Stimulated activated CD8-positive, alpha-beta memory T cell treated with anti-CD3 and anti-CD28 coated beads, Interleukin-2, amount 100 ng/mL, for 48 hours (primary cell): ENCODE measurements around the gene TLX3.
"Not testable (repeated sequence)": the region's sequence is repeated elsewhere in the genome, so short reads cannot be mapped to it uniquely, and the experiment has no call there.

ENCODE experiments used
- DNase-seq, 2 donors: peaks; one replicate each; pipeline ENCODE4 v3.0.0-alpha.2; 2020; ENCODE audit warnings: low read depth in 2 of 2

The TLX3 gene

DNA sequence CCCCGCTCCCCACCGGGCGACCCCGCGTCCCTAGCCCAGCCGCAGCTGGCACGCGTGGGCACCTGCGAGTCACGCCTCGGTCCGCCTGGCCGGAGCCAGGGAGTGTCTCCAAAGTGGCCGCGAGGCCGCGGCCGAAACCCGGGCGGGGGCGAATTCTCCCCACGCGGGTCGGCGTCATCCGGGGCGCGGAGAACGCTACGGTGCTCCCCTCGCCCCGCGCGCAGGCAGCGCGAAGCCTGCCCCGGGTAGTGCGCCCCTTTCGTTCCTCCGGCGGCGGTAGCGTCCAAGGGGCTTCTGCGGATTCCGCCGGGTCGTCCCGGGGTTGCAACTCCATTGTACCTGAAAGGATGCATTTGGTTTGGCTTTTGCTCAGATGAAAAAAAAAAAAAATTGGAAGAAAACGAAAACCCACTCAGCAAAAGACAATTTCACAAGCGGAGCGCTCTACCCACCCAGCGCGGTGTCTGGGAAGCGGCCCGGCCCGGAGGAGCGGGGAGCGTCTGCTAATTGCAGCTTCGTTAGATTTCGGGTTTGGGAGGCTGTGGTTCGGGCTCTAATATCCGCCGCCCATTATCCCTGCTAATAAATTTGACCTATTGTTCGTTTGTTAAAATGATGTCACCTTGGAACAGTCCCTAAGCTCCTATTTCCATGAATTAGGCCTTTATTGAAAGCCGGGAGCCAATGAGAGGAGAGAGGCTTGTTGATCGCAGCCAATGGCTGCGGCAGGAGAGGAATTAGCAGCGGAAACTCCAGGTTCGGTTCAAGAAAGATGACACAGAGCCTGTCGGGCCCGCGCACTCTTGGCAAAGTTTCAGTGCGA lies at the start of gene TLX3:
Gene TLX3, plus strand, starts transcription at position 796 of the 823 bp plus-strand sequence. CDS start 118 bp downstream, outside the sequence.
- DNase-seq, result no peak

DNA sequence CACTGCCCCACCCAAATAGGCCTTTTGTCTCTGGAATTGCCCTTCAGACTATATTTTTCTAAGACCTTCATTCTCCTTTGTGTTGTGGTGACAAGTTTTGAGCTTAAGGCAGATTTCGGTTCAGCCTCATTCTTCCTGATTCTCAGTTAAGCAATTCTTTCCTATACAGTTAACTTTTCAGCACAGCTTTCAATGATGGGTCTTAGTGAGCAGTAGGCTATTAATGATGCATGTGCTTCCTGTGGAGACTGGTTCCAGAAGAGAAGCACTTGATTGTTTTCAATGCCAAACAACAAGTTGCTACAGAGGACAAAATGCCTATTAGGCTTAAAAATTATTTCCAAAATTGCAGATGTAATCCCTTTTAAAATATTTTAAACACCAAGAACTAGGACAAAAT lies 47.7 kb upstream of the TLX3 start:
- DNase-seq, result no peak

GRCh38 chr5:171261904-171262303 lies 47.1 kb upstream of the TLX3 start:
- no peak for DNase-seq

DNA sequence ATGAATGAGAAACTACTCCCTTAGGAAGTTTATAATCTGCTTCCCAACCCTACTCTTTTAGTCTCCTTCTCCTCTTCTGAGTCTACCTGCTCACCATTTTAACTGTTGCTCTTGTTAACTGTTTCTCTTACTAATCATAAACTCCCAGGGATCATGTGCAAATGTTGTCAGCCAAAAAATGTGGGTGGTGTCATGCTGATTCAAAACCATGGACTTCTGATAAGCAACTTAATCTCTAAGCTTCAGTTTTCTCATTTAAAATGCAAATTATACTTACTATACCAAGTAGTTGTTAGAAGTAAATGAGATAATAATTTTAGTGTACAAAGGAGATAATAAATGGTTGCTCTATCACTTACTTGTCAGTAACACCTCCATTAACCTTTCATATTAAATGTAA lies 45.9 kb upstream of the TLX3 start:
- no peak for DNase-seq

- no peak for DNase-seq
Observed at GRCh38 chr5:171264843-171265242, 44.2 kb upstream of the TLX3 start.

- no peak for DNase-seq
Observed at GRCh38 chr5:171268700-171269620, 40.1 kb upstream of the TLX3 start.

GRCh38 chr5:171269717-171270116 lies 39.3 kb upstream of the TLX3 start:
- DNase-seq, result no peak

DNA sequence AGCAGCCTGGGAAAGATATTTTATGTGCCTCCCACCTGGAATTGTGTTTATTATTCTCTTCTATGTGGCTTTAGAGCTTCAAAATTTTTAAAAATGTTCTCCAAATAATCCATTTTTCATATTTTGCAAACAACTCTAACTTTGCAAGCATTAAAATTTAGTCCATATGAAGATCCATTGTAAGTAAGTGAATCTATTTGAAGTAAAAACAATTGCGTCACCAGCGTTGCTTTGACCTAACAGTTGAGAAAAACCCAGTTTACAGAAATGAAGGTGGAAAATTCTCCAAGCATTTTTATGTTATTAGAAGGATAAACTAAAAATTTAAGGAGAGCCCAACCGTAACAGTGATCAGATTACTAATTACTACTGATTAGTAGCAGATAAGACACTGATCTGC lies 38.9 kb upstream of the TLX3 start:
- DNase-seq, result no peak

DNA sequence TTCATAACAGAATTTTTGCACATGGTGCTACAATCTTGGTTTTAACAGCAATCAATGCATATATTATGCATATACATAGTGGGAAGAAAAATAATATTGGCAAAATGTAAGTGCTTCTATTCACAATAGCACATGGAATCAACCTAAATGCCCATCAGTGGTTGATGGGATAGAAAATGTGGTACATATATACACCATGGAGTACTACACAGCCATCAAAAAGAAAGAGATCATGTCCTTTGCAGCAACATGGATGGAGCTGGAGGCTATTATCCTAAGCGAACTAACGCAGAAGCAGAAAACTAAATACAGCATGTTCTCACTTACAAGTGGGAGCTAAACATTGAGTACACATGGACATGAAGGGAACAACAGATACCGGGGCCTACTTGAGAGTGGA lies 37.2 kb upstream of the TLX3 start:
- DNase-seq, result no peak

DNA sequence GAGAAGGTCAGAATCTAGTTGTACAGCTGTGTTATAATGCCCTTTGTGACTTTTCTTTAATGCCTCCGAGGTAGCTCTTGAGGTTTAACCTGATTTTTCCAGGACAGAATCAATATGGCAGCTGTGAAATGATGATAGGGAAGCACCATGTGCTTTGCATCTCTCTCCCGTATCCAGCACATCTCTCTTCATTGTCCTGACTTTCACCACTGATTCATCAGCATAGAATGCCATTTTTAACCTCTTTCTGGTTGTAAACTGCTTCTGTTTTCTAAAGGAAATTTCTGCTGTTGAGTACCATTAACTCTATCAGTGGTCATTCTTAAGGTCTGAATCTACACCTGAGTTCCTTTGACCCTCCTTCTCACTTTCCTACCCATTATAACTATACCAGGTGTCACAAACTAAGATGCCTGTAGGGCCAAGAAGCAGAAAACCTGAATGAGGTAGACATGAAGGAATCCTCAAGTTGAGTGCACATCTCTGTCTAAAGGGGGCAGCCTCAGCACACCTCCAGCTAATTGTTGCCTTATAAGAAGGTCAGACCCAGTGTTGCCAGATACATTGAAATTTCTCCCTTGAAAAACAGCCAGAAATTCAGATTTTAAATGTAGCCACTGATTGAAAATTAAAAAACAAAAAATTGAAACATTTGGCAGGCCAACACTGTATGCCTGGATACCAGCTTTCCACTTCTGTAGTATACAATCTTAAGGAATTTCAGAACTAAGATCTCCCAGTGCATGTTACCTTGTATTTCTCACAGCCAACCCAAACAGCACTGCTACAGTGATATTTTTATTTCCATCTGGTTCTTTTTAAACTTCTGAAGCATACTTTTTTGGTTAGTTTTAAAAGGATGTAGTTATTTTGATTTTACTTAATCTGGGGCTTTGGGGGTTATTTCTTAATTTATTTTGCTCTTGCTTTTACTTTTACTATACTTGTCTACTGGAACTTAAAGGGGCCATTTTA lies 35.8 kb upstream of the TLX3 start:
- no peak for DNase-seq

- DNase-seq, result no peak
Observed at GRCh38 chr5:171275841-171276544, 33.1 kb upstream of the TLX3 start.

GRCh38 chr5:171283753-171284152 lies 25.3 kb upstream of the TLX3 start:
- no peak for DNase-seq

- no peak for DNase-seq
Observed at GRCh38 chr5:171285465-171285864, 23.6 kb upstream of the TLX3 start.

- DNase-seq, result no peak
Observed at GRCh38 chr5:171288066-171288465, 21.0 kb upstream of the TLX3 start.

- DNase-seq, result no peak
Observed at GRCh38 chr5:171291371-171291770, 17.7 kb upstream of the TLX3 start.

- no peak for DNase-seq
Observed at GRCh38 chr5:171295299-171295698, 13.7 kb upstream of the TLX3 start.

- no peak for DNase-seq
Observed at GRCh38 chr5:171295801-171296200, 13.2 kb upstream of the TLX3 start.

DNA sequence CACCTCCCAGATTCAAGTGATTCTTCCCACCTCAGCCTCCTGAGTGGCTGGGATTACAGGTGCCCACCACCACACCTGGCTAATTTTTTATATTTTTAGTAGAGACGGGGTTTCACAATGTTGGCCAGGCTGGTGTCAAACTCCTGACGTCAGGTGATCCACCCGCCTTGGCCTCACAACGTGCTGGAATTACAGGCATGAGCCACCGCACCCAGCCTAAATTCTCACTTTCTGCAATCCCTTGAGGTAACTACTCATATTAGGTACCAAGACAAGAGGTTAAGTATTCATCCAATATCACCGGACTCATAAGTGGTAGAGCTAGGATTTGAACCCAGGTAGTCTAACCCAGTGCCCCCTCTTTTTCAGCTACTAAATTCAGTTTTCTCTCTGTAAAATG lies 11.1 kb upstream of the TLX3 start:
- not testable (repeated sequence) for DNase-seq

GRCh38 chr5:171299228-171299627 lies 9.8 kb upstream of the TLX3 start:
- no peak for DNase-seq

DNA sequence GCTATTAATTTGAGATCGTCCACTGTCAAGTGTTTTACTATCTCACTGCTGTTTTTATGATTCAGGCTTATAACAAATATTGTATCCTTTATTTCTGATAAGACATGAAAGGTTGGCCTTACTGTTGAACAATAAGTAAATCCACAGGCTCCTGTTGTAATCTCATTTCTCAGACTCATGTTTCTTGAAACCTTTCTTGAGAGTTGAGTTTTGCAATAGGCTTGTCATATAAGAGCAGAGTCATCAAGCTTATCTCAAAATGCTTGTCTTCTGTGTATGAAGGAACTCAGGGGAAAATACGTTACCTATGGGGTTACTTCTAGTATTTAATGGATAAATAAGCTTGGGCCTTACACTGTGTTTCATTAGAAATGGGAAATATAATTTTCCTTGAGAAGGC lies 9.2 kb upstream of the TLX3 start:
- DNase-seq, result no peak

GRCh38 chr5:171300358-171300757 lies 8.7 kb upstream of the TLX3 start:
- DNase-seq, result no peak
